ENCODE results near the gene BRINP2.
A peak's percentile ranks its signal among the peaks of the same experiment; 100 is the strongest.

The BRINP2 gene

DNA sequence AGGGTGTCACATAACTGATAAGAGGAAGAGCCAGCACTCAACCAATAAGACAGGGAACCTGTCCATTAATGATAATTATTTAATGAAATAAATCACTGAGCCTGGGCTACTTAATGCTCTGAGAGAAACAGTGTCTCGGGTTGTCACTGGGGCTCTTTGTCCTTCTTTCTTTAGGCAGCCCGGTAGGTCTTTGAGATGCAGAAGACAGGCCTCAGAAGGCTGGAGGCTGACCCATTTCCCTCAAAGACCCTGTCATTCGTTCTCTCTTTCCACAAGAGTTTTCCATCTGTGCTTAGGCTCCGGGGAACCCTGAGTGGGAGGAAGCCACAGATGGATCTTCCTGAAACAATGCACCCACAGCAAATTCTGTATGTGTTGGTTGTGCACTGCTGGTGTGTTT lies 68.2 kb downstream of the BRINP2 start:
- H3K36me3 ChIP-seq (ENCODE audit: control insufficient read depth in 1 of 2, insufficient read depth in 2 of 2, low read length in 2 of 2): no peaks in the 10 kb centered on the region
- H3K4ac ChIP-seq (ENCODE audit: low read depth, low read length): no peak overlapping the region
- no peaks in the 10 kb centered on the region for H3K27me3 ChIP-seq (ENCODE audit: insufficient read depth, low read length)
- H3K23ac ChIP-seq (ENCODE audit: low read length): no peak overlapping the region
- no peak overlapping the region for H3K9ac ChIP-seq (ENCODE audit: low read length)
- H3K79me2 ChIP-seq (ENCODE audit: control insufficient read depth, insufficient read depth, low read length, poor library complexity): no peaks in the 10 kb centered on the region
- no peak overlapping the region for H3K18ac ChIP-seq (ENCODE audit: low read length)
- H4K12ac ChIP-seq (ENCODE audit: low read depth, low read length): no peak overlapping the region
- H2AK5ac ChIP-seq (ENCODE audit: low read length): no peak overlapping the region
- DNase-seq: no peak
- no peak overlapping the region for H4K91ac ChIP-seq (ENCODE audit: low read depth, low read length)
- H3K14ac ChIP-seq (ENCODE audit: low read length): no peak overlapping the region
- H4K8ac ChIP-seq (ENCODE audit: low read depth, low read length): no peak overlapping the region
- no peak overlapping the region for H2AFZ ChIP-seq (ENCODE audit: insufficient read depth, low read length, poor library complexity)
- H3K27ac ChIP-seq (ENCODE audit: low read depth, low read length): no peak overlapping the region
- H3K4me1 ChIP-seq (ENCODE audit: control insufficient read depth in 1 of 2, insufficient read depth in 2 of 2, low read length in 2 of 2): no peaks in the 10 kb centered on the region
- no peak overlapping the region for H2BK120ac ChIP-seq (ENCODE audit: insufficient read depth, low read length, poor library complexity)
- peaks cover 2% of the 10 kb centered on the region for H3K9me3 ChIP-seq (ENCODE audit: insufficient read depth, low read depth, low read length)
- H3K4me2 ChIP-seq (ENCODE audit: low read length): no peak overlapping the region
- no peak overlapping the region for H2BK12ac ChIP-seq (ENCODE audit: low read length)
- no CpG with 5 or more reads among the region's 4 CpGs for WGBS (ENCODE audit: extremely low coverage, insufficient coverage, insufficient read length)
- H2BK5ac ChIP-seq (ENCODE audit: low read depth, low read length, poor library complexity): no peak overlapping the region
- H3K4me3 ChIP-seq (ENCODE audit: low read depth, low read length): no peak overlapping the region
- no peaks in the 10 kb centered on the region for H3K79me1 ChIP-seq (ENCODE audit: low read length)

DNA sequence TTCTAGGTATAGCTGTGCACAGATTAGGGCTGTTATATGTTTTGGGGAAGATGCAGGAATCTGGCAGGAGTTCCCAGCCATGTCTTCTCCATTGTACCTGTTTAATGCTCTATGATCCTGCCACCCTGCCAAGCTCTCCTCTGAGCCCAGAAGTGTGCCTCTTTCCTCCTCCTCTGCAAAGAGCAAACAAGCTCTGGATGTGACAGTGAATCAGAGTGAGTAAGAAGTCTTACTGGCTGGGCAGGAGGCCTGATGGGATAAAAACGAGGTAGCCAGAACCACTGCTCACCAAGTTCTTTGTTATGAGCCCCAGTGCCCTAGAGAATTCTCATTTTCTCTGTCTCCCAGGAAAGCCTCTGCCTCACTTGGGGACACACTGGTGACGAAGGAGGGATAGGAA lies 69.0 kb downstream of the BRINP2 start:
- WGBS (ENCODE audit: extremely low coverage, insufficient coverage, insufficient read length): no CpG with 5 or more reads among the region's 2 CpGs
- no peak for DNase-seq

DNA sequence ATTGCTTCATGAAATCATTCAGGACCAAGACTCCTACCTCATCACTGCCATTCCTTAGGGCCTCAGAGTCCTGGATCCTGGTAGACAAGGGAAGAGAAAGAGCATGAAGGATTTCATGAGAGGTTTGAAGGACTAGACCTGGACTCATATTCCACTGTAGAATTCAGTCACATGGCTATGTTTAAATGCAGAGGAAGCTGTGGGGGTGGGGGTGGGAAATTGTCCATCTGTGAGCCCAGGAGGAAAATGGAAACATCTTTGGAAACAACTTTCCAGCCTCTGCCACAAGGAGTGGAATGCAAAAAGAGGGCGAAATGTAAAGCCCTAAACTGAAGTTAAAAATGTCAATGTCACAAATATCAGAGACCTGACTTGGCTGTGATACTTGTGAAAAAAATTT lies 73.0 kb downstream of the BRINP2 start:
- no peak overlapping the region for H2BK5ac ChIP-seq (ENCODE audit: low read depth, low read length, poor library complexity)
- no peaks in the 10 kb centered on the region for H3K4me1 ChIP-seq (ENCODE audit: control insufficient read depth in 1 of 2, insufficient read depth in 2 of 2, low read length in 2 of 2)
- no peak overlapping the region for H2BK120ac ChIP-seq (ENCODE audit: insufficient read depth, low read length, poor library complexity)
- H3K4me3 ChIP-seq (ENCODE audit: low read depth, low read length): no peak overlapping the region
- no peak for DNase-seq
- no peaks in the 10 kb centered on the region for H3K36me3 ChIP-seq (ENCODE audit: control insufficient read depth in 1 of 2, insufficient read depth in 2 of 2, low read length in 2 of 2)
- no peaks in the 10 kb centered on the region for H3K79me1 ChIP-seq (ENCODE audit: low read length)
- no peak overlapping the region for H3K23ac ChIP-seq (ENCODE audit: low read length)
- H3K14ac ChIP-seq (ENCODE audit: low read length): no peak overlapping the region
- no CpG with 5 or more reads among the region's 1 CpG for WGBS (ENCODE audit: extremely low coverage, insufficient coverage, insufficient read length)
- H3K18ac ChIP-seq (ENCODE audit: low read length): no peak overlapping the region
- H3K27ac ChIP-seq (ENCODE audit: low read depth, low read length): no peak overlapping the region
- no peak overlapping the region for H4K12ac ChIP-seq (ENCODE audit: low read depth, low read length)
- H3K4ac ChIP-seq (ENCODE audit: low read depth, low read length): no peak overlapping the region
- no peaks in the 10 kb centered on the region for H3K79me2 ChIP-seq (ENCODE audit: control insufficient read depth, insufficient read depth, low read length, poor library complexity)
- H4K91ac ChIP-seq (ENCODE audit: low read depth, low read length): no peak overlapping the region
- no peaks in the 10 kb centered on the region for H3K27me3 ChIP-seq (ENCODE audit: insufficient read depth, low read length)
- no peak overlapping the region for H3K9ac ChIP-seq (ENCODE audit: low read length)
- H4K8ac ChIP-seq (ENCODE audit: low read depth, low read length): no peak overlapping the region
- H3K4me2 ChIP-seq (ENCODE audit: low read length): no peak overlapping the region
- no peaks in the 10 kb centered on the region for H3K9me3 ChIP-seq (ENCODE audit: insufficient read depth, low read depth, low read length)
- no peak overlapping the region for H2AFZ ChIP-seq (ENCODE audit: insufficient read depth, low read length, poor library complexity)
- H2AK5ac ChIP-seq (ENCODE audit: low read length): no peak overlapping the region
- H2BK12ac ChIP-seq (ENCODE audit: low read length): no peak overlapping the region

More for the DNA sequence above, 69.0 kb downstream of the BRINP2 start:
- Histone ChIP-seq H2BK5ac (ENCODE audit: low read depth, low read length, poor library complexity) (no peak overlapping the region), H3K36me3 (ENCODE audit: control insufficient read depth in 1 of 2, insufficient read depth in 2 of 2, low read length in 2 of 2) (no peaks in the 10 kb centered on the region), H3K4ac (ENCODE audit: low read depth, low read length) (no peak overlapping the region), H3K79me2 (ENCODE audit: control insufficient read depth, insufficient read depth, low read length, poor library complexity) (no peaks in the 10 kb centered on the region), H4K12ac (ENCODE audit: low read depth, low read length) (no peak overlapping the region), H2AFZ (ENCODE audit: insufficient read depth, low read length, poor library complexity) (no peak overlapping the region), H3K79me1 (ENCODE audit: low read length) (no peaks in the 10 kb centered on the region), H3K14ac (ENCODE audit: low read length) (no peak overlapping the region), H3K4me1 (ENCODE audit: control insufficient read depth in 1 of 2, insufficient read depth in 2 of 2, low read length in 2 of 2) (no peaks in the 10 kb centered on the region), H4K8ac (ENCODE audit: low read depth, low read length) (no peak overlapping the region), H3K23ac (ENCODE audit: low read length) (no peak overlapping the region), H3K18ac (ENCODE audit: low read length) (no peak overlapping the region), H3K4me2 (ENCODE audit: low read length) (no peak overlapping the region), H3K9me3 (ENCODE audit: insufficient read depth, low read depth, low read length) (peaks cover 2% of the 10 kb centered on the region), H3K4me3 (ENCODE audit: low read depth, low read length) (no peak overlapping the region), H3K9ac (ENCODE audit: low read length) (no peak overlapping the region), H3K27ac (ENCODE audit: low read depth, low read length) (no peak overlapping the region), H3K27me3 (ENCODE audit: insufficient read depth, low read length) (no peaks in the 10 kb centered on the region), H2BK12ac (ENCODE audit: low read length) (no peak overlapping the region), H4K91ac (ENCODE audit: low read depth, low read length) (no peak overlapping the region), H2AK5ac (ENCODE audit: low read length) (no peak overlapping the region), H2BK120ac (ENCODE audit: insufficient read depth, low read length, poor library complexity) (no peak overlapping the region)

DNA sequence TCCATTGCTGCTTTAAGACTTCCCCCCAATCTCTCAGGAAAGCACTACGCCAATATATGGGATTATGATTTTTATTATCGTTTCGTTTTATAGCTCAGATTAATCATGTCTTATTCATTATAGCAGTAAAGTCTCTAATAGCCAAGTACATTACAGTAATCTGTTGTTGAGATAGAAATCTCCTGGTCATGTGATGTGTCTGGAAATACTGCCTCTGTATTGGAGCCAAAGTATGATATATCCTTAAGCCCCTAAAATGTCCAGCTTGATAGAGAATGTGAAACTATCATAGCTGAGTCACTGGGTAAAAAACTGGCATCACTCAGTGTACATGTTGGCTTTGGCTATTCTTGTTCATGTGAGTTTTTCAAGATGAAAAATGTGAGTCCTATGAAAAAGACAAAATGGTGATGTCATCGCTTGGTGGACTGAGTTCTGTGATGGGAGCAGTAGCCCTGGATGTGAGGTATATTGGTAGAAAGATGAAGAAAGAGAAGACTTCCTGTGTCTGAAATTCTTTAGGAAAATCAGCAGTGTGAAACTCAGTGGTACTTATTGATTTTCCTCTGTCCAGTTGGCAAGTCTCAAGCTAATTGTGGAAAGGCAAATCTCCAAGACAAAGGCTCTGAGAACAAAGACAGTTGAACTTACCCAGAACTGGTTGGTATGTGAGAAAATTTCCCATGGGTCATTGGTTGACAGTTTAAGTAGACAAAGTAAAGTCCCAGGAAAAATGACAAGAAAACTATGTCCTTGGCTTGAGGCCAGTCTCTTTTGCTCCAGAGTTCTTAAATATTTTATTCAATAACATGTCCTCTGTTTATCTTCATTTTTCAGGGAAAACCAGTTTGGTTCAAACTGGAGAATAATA lies 76.2 kb downstream of the BRINP2 start:
- H3K23ac ChIP-seq (ENCODE audit: low read length): no peak overlapping the region
- H4K91ac ChIP-seq (ENCODE audit: low read depth, low read length): no peak overlapping the region
- H3K79me1 ChIP-seq (ENCODE audit: low read length): no peaks in the 10 kb centered on the region
- H3K4ac ChIP-seq (ENCODE audit: low read depth, low read length): no peak overlapping the region
- H3K79me2 ChIP-seq (ENCODE audit: control insufficient read depth, insufficient read depth, low read length, poor library complexity): no peaks in the 10 kb centered on the region
- no peak overlapping the region for H3K4me3 ChIP-seq (ENCODE audit: low read depth, low read length)
- DNase-seq: peak in 1 of 2 donors; percentile 2
- no peak overlapping the region for H4K8ac ChIP-seq (ENCODE audit: low read depth, low read length)
- no peak overlapping the region for H3K27ac ChIP-seq (ENCODE audit: low read depth, low read length)
- H2AK5ac ChIP-seq (ENCODE audit: low read length): no peak overlapping the region
- no peaks in the 10 kb centered on the region for H3K36me3 ChIP-seq (ENCODE audit: control insufficient read depth in 1 of 2, insufficient read depth in 2 of 2, low read length in 2 of 2)
- no CpG with 5 or more reads among the region's 4 CpGs for WGBS (ENCODE audit: extremely low coverage, insufficient coverage, insufficient read length)
- H3K14ac ChIP-seq (ENCODE audit: low read length): no peak overlapping the region
- H3K27me3 ChIP-seq (ENCODE audit: insufficient read depth, low read length): no peaks in the 10 kb centered on the region
- no peak overlapping the region for H2BK120ac ChIP-seq (ENCODE audit: insufficient read depth, low read length, poor library complexity)
- no peak overlapping the region for H4K12ac ChIP-seq (ENCODE audit: low read depth, low read length)
- no peak overlapping the region for H2BK12ac ChIP-seq (ENCODE audit: low read length)
- no peaks in the 10 kb centered on the region for H3K9me3 ChIP-seq (ENCODE audit: insufficient read depth, low read depth, low read length)
- no peak overlapping the region for H3K18ac ChIP-seq (ENCODE audit: low read length)
- H3K4me2 ChIP-seq (ENCODE audit: low read length): no peak overlapping the region
- H3K9ac ChIP-seq (ENCODE audit: low read length): no peak overlapping the region
- H2BK5ac ChIP-seq (ENCODE audit: low read depth, low read length, poor library complexity): no peak overlapping the region
- no peak overlapping the region for H2AFZ ChIP-seq (ENCODE audit: insufficient read depth, low read length, poor library complexity)
- H3K4me1 ChIP-seq (ENCODE audit: control insufficient read depth in 1 of 2, insufficient read depth in 2 of 2, low read length in 2 of 2): no peaks in the 10 kb centered on the region

All from trophoblast cell (in vitro differentiated cells and primary cell).